Fibroblast of skin of left quadriceps (primary cell): Measurements from ENCODE around the gene PSKH1.

ENCODE experiments used
- DNase-seq, 2 experiments: peaks; one replicate each; pipeline ENCODE4 v3.0.0-alpha.2; 2013; ENCODE audit warnings: low read depth in 2 of 2

Gene PSKH1

DNA sequence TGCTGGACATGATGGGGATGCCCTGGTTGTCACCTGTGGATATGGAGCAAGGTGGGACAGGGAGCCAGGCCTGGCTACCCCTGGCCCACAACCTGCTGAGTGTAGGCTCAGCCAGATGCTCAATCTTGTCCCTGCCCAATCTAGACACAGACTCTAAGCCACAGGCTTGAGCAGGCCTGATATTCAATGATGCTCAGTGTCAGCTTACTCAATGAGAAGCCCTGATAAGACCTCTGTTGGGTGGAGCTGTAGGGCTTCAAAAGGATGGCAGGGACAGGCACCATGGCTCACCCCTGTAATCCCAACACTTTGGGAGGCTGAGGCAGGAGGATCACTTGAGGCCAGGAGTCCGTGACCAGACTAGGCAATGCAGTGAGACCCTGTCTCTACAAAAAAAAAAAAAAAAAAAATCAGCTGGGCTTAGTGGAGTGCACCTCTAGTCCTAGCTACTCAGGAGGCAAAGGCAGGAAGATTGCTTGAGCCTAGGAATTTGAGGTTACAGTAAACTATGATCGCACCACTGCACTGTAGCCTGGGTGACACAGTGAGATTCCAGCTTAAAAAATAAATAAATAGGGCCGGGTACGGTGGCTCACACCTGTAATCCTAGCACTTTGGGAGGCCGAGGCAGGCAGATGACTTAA, 47.5 kb downstream of the PSKH1 start:
- DNase-seq = no peak

DNA sequence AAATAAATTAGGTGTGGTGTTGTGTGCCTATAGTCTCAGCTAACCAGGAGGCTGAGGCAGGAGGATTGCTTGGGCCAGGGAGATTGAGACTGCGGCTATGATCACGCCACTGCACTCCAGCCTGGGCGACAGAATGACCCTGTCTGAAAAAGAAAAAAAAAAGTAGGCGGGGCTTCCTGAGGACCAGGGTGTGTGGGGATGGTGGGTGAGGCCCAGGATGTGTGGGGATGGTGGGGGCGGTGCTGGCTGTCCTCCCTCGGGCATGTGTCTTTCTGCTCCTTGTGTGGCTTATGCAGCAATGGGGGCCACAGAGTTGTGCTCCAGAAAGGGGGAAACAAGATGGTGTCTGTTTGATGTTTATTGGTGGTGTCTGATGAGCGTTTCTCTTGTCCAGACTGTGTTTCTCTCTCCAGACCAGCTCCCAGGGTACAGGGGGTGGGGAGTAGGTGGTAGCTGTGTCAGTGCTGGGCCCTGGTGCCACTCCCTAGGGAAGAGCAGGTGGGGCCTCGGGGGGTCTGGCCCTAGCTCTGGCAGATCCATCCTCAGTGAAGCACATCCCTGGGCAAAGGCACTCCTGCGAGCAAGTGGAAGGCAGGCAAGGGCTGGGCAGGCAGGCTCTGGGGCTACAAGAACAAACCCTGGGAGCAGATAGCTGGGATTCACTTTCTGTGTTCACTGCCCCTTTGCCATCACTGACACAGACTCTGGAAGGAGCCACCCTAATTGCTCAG, 48.6 kb downstream of the PSKH1 start:
- no peak for DNase-seq

GRCh38 chr16:67942200-67942509, 49.1 kb downstream of the PSKH1 start:
- no peak for DNase-seq

GRCh38 chr16:67942510-67943255, 49.6 kb downstream of the PSKH1 start:
- DNase-seq = no peak

GRCh38 chr16:67943256-67943618, 50.2 kb downstream of the PSKH1 start:
- DNase-seq = no peak

GRCh38 chr16:67943619-67944504, 50.8 kb downstream of the PSKH1 start, which contains the start of gene LCAT:
Gene LCAT (minus strand): TSS chr16:67944120. CDS start chr16:67944101, 19 bp downstream.
- DNase-seq = no peak

GRCh38 chr16:67944690-67945391, 51.8 kb downstream of the PSKH1 start:
- no peak for DNase-seq

DNA sequence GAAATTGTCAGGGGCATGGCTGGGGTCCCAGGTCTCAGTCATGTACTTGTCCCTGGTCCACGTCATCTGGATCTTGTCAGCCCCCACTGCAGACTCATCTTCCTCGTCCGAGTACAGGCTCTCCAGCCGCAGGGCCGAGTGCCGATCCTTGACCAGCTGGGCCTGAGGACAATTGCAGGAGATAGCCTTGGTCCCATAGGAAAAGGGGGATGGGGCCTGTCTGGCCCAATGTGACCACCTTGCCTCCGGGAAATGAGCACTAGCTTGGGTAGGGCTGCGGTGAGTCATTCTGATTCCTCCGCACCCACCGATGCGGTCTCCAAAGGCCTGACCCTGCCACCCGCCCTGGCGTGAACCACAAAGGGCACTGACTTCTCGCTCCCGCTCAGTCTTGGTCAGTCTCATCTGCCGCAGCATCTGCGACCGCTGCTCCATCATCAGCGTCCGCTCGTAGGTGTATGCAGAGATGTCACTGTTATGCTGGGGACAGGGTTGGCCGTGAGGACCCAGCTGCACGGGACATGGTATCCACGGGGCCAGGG, 52.4 kb downstream of the PSKH1 start:
- no peak for DNase-seq

DNA sequence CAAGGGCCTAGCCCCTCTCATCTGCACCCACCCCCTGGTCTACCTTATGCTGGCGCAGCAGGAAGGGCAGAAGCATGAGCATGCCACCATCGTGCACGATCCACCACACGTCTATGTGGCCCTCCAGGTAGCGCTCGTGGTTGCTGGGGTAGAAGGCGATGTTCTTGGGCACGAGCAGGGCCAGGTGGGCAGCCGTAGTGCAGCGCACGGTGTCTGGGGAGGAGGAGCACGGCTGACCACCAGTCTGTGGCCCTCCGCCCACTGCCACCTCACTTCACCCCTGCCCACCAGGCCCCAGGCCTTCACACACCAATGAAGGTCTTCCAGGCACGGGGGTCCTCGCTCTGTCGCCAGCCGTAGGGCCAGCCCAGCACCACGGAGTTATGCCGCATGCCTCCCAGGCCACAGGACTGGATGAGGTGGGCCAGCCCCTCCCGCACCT, 53.1 kb downstream of the PSKH1 start:
- no peak for DNase-seq

GRCh38 chr16:67946966-67947558, 54.0 kb downstream of the PSKH1 start:
- DNase-seq = no peak

- DNase-seq = no peak
Measured at GRCh38 chr16:67948015-67948414, 55.0 kb downstream of the PSKH1 start.

- DNase-seq = no peak
Measured at GRCh38 chr16:67949645-67950044, 56.6 kb downstream of the PSKH1 start.

DNA sequence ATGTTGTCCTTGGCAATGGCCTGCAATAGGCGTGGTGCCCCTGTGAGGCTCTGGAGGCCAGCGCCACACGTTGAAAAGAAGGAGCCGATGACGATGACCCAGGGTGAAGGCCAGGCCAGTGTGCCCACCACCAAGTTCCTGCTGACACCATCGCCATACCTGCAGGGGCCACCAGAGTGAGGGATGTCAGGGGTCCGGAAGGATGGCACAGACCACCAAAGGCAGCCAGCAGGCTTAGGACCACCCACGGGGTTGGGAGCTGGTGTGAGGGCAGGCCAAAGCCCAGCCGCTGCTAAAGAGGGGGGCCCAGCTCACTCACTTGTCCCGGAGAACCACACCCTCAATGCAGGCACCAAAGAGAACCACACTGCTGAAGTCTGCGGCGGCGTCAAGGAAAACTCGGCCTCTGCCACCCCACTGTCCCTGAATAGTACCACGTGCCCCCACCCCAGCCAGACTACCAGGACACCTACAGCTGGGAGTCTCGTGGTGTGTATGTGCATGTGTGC, 57.3 kb downstream of the PSKH1 start:
- no peak for DNase-seq

DNA sequence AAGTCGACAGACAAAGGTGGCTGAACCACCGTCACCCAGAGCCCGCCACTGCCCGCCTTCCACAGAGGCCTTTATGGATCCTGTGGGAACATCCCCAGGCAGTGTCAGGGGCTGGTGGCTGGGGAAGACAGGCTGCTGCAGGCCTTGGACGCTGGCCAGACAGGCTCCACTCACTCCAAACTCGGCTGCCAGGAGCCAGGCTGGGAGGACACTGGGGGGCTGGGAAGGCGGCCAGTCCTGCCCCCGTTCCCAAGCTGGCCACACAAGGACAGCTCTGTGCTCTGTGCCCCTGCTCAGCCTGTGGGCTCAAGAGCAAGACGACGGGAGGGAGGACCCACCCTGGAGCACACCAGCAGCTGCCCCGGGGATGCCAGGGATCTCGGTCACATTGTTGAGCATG, 58.4 kb downstream of the PSKH1 start:
- no peak for DNase-seq

GRCh38 chr16:67953641-67954375, 60.8 kb downstream of the PSKH1 start:
- DNase-seq = no peak

GRCh38 chr16:67954421-67955196, 61.6 kb downstream of the PSKH1 start:
- no peak for DNase-seq

- DNase-seq = no peak
Measured at GRCh38 chr16:67957622-67958021, 64.6 kb downstream of the PSKH1 start.

DNA sequence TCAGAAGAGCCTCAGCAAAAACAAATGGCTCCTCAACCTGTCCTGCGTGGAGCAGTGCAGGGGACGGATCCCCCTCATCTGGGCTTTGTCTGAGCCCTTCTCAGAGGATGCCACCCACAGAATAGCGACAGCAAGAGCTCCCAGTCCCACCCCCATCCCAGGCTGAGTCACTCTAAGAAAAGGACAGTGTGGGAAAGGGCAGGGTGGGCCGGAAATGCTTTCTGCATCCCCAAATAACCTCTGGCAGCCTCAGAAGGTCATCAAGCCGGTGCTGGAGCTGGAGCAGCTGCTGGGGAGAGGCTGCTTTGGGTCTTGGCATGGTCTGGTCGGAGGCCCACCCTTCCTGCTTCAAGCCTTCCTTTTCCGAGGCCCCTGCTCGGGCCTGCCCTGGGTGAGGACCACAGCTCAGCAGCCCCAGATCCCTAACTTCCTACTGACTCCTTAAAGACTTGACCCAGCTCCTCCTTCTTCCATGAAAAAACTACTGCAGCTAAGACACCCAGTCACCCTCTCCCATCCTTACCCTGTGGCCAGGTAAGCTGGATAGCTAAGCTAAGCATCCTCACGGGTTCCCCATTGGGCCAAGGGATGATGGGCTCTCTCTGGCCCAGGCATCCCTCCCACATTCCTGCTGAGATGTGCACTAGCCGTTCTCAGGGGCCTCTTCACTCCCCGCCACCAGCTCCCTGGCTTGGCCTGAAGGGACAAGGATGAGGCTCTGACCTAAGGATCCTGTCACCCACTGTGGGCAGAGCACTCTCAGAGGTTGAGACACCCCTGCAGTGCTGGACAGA, 66.7 kb downstream of the PSKH1 start:
- DNase-seq = no peak
